ENCODE results near the gene RHOF.

GRCh38 chr12:121778567-121779421 is 14.7 kb downstream of the RHOF start:
- no peak for TF ChIP-seq CTCF (conservative IDR thresholded peaks at IDR 0.05; ENCODE audit: low read length)
- no peak for TF ChIP-seq EZH2phosphoT487 (IDR thresholded peaks at IDR 0.05; ENCODE audit: borderline replicate concordance, low read depth, low read length)
